ENCODE measurements around the gene PNPLA7.
"Not testable (repeated sequence)": the region's sequence is repeated elsewhere in the genome, so short reads cannot be mapped to it uniquely, and the experiment has no call there.

Gene PNPLA7

DNA sequence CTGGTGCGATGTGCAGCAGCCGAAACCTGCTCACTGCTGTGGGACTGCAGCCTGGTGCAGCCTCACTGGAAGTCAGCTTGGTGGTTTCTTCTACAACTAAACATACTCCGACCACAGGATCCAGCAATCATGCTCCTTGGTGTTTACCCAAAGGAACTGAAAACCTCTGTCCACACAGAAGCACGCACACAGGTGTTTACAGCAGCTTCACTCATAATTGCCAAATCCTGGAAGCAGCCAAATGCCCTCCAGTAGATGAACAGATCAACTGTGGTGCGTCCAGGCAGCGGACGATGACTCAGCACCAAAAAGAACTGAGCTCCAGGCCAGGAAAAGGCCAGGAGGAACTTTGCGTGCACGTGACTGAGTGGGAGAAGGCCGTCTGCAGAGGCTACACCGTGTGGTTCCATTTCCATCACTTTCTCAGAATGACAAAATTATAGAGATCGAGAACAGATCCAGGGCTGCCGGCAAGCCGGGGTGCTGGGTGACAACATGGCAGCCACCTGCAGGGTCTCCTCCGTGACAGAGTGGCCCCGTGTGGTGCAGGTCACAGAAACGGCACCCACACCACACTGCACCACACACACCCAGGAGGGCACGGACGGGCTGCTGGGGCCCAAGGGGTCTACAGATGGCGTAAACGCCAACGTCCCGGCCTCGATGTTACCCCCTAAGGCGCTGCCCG lies 68.0 kb downstream of the PNPLA7 start:
- no peak for DNase-seq (ENCODE audit: low read depth in 1 of 2, low spot score in 1 of 2)

DNA sequence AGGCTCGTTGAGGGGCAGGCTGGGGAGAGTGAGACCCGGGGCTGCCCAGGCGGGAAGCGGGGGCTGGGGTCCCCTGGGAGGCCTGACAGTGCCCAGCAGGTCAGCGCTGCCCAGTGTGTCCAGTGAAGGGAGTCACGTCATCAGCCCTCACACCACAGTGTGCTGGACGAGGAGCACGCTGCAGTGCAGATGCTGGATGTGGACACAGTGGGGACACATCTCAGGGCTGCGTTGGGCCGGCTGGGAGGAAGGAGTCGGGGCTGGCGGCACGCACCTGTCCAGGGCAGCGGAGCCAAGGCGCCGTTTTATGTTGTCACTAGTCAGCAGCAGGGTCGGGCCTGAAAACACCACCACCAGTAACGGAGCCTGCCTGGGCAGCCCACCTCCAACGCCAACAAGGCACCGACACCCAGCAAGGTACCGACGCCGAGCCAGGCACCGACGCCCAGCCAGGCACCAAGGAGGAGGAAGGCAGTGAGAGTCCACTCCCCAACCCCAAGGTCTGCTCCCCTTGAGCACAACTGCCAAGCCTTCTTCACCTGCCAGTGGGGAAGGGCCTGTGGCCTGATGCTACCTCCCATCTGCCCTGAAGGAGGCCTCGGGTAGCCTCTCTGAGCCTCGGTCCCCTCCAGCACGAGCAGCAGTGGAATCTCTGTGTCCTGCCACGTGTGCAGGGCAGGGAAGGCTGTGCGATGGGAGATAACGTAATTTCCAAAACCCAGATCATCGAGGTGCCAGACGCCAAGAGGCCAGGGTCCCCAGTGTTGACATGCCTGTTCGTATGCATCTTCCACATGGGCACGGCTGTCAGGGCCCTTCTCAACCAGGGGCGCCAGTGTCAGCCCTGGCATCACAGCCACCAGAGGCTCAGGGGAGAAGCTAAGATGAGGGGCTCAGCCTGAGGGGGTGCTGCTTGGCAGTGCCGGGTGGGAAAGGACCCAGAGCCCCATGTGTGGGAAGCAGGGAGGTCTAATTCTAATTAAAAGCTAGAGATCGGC lies 69.2 kb downstream of the PNPLA7 start:
- DNase-seq (ENCODE audit: low read depth in 1 of 2, low spot score in 1 of 2), result no peak

DNA sequence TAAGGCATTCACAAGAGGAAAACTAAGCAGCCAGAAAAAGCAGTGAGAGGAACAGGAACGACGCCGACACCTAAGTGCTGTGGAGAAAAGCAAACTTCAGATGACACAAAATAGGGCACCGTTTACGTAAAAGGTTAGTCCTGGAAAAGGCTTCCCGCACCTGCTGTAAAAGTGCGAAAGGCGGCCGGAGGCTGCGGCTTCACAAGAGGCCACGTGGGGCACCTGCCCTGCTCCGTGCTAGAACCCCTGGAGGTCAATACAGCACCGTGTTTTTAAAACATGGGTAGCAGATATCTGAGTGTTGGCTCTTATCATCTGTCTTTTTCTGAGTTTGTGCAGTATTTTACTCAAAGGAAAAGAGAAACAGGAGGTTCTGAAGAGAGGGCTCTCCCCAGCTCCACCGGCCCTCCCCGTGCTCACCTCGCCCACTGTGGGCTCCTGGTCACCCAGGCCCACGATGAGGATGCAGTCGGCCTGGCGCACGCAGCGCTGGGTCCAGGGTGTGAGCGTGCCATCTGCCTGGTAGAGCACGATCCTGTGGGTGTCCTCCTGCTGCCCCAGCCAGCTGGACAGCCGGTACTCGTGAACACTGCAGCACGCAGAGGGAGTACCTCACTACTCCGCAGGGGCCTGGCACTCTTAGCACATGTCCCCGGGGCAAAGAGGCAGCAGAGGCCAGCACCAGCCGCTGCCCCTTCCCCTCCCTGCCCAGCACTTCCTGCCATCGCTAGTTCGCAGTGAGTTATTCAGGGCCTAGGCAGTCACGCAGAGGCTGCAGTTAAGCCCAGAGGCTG lies 70.1 kb downstream of the PNPLA7 start:
- DNase-seq (ENCODE audit: low read depth in 1 of 2, low spot score in 1 of 2), result no peak

DNA sequence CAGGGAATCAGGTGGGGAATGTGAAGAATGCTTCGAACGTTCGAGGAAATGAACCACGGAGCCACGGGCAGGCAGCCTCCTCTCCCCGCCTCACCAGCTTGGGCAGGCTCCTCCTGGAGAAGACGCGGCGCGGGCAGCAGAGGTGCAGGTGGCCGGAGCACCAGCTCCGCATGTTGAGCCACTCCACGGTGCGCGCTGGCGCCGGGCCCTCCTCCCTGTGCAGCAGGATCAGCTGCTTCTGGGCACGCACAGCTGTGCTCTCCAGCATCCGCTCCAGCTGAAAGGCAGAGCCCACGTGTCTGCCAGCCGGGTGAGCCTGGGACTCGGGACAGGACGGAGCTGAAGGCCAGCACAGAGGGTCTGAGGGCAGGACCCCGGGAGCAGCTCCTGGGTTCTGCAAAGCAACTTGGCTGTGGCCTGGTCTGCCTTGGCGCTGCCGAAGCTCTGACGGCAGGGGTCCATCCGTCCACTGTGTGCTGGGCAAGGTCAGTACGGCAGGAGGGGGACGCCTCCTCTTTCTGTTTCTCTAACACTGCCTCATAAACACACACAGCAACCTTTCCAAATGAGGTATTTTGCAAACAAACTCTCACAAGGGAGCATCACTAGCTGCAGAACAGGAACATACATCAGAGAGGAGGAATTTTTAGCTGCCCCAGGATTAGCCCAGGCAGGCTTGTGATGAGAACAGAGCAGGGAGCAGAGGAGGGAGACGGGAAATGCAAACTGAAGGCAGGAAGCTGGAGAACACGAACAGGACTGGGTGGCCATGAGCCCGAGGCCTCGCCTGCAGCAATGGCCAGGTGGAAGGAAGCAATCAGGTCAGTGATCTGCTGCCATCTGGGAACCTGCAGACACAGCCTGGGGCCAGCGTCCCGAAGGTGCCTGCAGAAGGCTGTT lies 71.0 kb downstream of the PNPLA7 start:
- DNase-seq (ENCODE audit: low read depth in 1 of 2, low spot score in 1 of 2), result no peak

DNA sequence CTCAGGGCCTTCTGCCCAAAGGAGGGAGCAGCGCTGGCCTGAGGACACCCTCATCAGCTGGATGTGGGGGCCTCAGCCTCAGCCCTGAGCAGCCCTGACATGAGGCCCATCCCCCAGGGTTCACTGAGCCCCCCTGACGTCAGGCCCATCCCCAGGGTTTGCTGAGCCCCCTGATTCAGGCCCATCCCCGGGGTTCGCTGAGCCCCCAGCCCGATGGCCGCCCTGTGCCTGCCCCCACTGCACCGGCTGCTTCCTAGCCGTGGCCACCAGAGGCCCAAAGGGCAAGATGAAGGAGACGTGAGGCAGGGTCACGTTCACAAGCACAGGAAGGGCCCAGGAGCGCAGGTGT lies 71.6 kb downstream of the PNPLA7 start:
- DNase-seq (ENCODE audit: low read depth in 1 of 2, low spot score in 1 of 2), result no peak

DNA sequence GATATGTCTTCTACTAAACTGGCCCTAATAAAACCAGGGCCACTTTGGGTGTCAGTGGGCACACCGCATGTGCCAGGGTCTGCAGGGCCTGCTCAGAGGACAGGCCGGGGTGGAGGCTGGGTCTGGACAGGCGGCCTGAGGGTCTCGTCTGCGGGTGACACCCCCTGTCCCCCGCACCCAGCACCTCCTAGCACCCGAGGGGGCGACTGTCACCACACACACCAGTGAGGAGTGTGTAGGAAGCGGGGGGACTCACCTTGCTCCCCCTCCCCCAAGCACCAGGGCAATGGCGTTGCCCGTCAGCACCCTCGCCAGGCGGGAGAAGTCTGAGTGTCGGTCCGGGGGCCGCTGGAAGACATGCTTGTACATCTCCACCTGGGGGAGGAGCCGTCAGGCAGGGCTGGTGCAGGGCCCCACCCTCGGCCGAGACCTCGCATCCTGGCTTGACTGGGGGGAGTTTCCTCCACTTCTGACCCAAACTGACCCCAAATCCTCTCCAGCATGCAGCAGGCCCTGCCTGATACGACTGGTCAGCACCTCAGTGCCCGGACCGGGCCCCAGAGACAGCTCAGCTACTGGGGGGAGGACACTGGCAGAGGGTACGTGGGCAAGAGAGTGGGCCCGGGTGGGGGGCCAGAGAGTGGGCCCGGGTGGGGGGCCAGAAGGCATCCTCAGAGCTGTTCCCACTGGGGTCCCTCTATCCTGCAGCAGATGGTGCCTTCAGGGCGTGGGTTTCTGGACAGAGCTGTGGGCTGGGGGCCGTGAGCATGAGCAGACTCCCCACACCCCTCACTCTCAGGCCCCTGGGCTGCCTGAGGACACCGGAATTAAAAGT lies 72.2 kb downstream of the PNPLA7 start:
- no peak for DNase-seq (ENCODE audit: low read depth in 1 of 2, low spot score in 1 of 2)

DNA sequence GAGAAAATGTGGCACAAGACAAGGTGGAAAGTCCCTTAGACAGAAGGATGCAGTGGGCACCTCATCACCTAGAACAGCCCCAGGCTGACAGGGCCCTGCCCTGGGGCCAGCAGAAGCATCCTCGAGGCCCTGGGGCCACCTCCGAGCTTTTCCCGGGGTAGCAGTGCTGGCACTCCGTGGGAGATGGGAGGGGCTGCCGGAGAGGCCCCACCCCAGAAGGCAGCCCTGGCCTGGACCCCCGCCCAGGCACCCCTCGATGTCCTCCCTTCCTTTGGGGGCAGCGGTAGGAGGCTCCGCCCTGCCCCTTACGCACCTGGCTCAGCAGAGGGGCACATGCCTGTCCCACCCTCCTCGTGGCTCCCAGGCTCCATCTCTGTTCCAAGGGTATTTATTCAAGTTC lies 73.3 kb downstream of the PNPLA7 start:
- no peak for DNase-seq (ENCODE audit: low read depth in 1 of 2, low spot score in 1 of 2)

DNA sequence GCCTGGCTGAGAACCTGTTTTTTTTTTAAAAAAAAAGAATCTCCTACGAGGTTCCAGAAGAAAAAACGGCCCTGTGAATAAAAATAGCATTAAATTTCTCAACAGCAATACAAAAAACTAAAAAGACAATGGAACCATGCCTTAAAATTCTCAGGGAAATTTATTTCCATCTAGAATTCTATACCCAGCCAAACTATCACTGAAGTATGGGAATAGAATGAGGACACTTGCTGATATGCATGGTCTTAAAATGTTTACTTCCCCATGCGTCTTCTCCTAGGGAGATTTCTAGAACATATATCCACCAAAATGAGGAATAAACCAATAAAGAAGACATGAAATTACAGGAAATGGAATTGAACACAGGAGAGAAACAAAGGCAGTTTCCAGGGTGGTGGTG lies 74.5 kb downstream of the PNPLA7 start:
- DNase-seq (ENCODE audit: low read depth in 1 of 2, low spot score in 1 of 2), result no peak

DNA sequence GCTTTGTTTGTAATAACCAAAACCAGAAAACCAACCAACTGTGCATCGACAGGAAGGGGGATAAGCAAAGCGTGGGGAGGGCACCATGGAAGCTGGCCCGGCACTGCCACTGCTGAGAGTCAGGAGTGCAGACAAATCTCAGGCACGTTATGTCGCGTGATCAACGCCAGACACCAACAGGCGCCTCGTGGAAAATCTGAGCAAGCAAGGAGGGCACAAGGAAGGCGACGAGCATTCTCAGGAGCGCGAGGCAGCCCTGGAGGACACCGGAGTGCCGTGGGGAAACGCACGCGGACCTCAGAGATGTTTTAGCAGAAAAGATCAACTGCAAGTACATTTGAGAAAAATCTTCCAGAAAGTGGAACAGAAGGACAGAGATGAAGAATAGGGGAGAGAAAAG lies 75.9 kb downstream of the PNPLA7 start:
- no peak for DNase-seq (ENCODE audit: low read depth in 1 of 2, low spot score in 1 of 2)

DNA sequence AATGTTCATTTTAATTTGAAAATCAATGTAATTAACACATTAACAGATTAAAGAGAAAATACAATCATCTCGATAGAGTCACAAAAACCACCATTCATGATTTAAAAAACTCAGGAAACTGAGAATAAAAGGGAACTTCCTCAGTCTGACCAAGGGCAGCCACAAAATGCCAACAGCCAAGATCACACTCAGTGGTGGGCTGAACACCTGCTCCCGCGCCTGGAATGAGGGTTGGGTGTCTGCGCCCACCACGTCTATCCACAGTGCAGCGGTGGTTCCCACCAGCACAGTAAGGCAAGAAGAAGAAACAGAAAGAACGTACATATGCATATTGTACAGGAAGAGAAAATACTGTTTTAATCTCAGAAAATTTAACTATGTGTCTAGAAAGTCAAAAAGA lies 79.4 kb downstream of the PNPLA7 start:
- DNase-seq (ENCODE audit: low read depth in 1 of 2, low spot score in 1 of 2), result no peak

DNA sequence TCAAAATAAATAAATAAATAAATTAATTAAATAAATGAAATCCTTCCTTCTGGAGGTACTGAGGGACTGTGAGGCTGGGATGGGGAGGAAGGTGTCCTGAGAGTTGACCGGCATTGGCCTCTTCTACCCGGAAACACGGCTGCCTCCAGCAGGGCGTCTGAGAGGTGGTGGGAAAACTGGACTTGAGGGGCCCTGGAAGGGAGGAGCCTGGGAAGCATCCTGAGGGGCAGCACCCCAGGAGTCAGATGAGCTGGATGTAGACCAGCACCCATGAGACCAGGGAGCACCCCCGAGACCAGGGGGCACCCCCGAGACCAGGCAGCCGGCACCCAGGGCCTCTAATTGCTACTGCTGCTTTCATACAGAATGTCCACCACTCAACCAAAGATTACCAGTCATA lies 82.3 kb downstream of the PNPLA7 start:
- DNase-seq (ENCODE audit: low read depth in 1 of 2, low spot score in 1 of 2), result no peak

DNA sequence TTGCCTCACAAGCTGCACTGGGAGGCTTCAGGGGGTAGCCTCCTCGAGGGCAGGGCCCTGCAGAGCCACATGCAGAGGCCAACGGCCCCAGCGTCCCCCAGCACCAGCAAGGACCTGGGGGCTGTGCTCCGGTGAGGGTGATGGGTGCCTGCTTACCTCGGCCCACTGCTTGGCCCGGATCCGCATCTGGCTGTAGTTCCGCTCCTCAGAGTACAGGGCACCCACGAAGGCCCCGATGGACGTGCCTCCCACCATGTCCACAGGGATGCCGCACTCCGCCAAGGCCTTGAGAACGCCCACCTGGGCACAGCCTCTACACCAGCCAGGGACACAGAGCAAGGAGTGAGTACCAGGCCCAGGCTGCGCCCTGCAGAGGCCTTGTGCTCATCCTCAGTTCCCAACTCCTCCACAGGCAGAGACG lies 83.0 kb downstream of the PNPLA7 start:
- DNase-seq (ENCODE audit: low read depth in 1 of 2, low spot score in 1 of 2), result no peak

DNA sequence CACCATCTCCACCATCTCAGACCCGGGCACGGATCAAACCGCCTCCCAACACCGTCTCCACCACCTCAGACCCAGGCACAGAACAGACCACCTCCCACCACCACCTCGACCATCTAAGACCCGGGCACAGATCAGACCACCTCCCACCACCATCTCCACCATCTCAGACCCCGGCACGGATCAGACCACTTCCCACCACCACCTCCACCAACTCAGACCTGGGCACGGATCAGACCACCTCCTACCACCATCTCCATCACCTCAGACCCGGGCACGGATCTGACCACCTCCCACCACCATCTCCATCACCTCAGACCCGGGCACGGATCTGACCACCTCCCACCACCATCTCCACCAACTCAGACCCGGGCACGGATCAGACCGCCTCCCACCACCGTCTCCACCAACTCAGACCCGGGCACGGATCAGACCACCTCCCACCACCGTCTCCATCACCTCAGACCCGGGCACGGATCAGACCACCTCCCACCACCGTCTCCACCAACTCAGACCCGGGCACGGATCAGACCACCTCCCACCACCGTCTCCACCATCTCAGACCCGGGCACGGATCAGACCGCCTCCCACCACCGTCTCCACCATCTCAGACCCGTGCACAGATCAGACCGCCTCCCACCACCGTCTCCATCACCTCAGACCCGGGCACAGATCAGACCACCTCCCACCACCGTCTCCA lies 83.7 kb downstream of the PNPLA7 start:
- DNase-seq (ENCODE audit: low read depth in 1 of 2, low spot score in 1 of 2), result not testable (repeated sequence)

DNA sequence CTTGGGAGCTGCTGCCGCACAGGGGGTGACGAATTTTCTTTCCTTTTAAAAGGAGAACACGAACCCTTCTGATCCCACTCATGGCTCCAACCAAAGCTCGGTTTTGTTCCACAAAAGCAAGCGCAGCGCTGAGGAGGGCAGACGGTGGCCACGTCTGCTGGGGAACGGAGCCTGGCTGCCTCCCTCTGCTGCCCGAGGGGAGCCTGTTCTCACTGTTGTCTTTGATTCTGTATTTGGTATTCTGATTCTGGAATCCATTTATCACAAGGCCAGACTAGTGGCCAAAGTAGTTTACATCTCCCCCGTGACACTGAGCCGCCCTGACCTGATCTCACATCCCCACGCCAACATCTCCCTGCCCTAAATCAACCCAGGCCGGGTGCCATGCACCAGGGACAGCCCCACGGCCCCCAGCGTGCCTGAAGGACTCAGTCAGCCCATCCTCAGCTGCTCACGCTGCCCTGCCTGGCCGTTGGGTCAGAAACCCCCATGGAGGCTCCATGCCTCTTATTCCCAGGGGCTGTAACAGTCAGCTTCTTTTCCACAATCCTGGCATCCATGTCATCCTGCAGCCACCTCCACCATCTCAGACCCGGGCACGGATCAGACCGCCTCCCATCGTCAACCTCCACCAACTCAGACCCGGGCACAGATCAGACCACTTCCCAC lies 84.3 kb downstream of the PNPLA7 start:
- no peak for DNase-seq (ENCODE audit: low read depth in 1 of 2, low spot score in 1 of 2)

DNA sequence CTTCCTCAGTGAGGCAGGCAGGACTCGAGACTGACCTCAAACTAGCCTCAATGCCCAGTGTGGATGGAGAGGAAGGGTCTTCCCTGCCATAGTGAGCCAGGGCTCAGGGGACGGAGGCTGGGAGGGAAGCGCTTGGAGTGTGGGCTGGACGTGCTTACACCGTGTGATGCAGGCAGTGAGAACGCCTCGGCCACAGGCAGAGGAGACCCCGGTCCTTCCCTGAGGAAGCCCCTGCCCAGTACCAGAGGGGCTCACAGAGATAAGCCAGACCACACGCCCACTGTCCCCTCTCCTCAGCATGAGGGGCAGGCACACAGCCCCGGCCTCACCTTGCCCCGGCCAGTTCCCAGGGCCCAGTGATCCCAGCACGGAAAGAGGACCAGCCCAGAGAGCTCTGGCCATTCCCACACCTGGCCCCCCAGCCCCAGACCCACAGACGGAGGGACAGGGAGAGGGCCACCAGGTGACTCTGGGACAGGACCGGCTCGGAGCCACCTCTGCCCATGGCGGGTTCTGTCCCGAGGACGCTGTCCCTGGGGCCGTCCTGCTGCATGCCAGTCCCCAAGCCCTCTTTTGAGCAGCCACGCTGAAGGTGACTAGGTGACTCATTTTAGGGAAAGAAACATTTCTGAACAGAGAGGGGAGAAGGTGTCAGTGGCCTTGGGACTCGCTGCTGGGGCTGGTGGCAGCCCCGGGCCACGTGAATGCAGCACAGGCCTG lies 85.0 kb downstream of the PNPLA7 start:
- no peak for DNase-seq (ENCODE audit: low read depth in 1 of 2, low spot score in 1 of 2)

DNA sequence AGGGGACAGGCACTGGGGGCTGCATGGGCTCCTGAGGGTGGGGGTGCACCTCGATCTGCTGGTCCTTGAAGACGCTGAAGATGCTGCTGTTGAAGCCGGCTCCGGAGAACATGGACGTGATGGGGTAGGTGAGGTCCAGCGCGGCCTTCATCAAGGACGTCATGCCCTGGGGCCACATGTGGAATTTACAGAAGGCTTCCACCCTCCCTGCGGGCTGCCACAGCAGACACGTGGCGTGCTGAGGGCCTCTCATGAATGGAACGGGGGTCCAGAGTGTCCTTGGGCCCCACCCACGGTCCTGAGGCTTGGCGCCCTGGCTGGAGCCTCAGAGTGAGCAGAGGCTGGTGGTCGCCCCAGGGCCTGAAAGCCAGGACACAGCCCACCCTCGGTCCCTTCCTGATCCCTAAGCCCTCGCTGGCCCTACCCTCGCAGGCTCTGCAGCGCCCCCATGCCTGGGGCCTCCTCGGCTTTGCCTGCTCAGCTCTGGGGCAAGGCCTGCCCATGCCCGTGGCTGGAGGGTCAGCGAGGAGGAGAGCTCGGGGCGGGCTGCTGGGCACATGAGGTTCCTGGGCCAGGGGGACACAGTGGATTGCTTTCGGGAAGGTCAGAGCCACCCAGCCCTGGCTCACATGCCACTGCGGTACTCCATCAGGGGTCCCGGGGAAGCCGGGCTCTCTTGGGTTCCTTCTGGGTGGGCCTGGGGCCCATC lies 85.8 kb downstream of the PNPLA7 start:
- DNase-seq (ENCODE audit: low read depth in 1 of 2, low spot score in 1 of 2), result no peak

DNA sequence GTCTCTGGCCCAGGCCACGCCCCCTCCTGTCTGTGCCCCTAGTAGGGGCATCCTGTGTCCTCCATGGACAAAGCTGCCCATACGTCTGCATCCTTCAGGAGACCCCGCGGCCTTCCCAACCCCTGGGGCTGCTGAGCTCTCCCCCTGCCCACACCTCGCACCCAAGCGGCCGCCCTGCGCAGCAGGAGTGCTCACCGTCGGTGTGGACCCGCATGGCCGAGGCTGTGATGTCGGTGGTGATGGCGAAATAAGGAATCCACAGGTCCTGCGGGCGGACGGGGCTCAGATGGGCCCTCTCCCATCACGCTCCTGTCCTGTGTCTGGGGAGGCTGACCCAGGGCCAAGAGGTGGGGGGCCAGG lies 86.3 kb downstream of the PNPLA7 start:
- DNase-seq (ENCODE audit: low read depth in 1 of 2, low spot score in 1 of 2), result no peak

Data from stimulated activated CD4-positive, alpha-beta T cell treated with anti-CD3 and anti-CD28 coated beads, Interleukin-15, amount 100 ng/mL, for 1 hour (primary cell).